ENCODE measurements around the gene FCRLA.

DNA sequence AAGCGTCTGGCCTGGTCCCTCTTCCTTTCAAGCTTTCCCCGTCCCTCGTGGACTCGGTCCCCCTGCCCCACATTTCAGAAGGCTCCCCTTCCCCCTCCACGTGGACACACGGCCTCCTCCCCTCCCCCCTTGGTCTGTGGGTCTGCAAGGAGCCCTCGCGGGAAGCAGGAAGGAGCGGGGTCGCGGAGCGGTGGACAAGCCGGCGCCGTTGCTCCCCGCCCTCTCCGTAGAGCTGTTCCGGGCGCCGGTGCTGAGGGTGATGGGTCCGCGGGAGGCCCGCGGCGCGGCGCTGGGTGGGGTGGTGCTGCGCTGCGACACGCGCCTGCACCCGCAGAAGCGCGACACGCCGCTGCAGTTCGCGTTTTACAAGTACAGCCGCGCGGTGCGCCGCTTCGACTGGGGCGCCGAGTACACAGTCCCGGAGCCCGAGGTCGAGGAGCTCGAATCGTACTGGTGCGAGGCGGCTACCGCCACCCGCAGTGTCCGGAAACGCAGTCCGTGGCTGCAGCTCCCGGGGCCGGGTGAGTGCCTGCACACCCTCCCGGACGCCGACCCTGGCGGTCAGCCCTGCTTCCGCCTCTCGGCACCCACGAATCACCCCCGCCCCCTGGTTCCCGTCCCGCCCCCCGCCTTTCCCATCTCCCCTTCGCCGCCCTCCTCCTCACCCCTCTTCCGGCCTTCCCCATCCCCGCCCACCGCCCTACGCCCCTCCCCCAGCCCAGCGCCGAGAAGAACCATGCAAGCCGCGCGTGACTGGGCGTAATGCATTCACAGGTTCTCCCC is 19.6 kb downstream of the FCRLA start:
- TF ChIP-seq, protein P1, sequence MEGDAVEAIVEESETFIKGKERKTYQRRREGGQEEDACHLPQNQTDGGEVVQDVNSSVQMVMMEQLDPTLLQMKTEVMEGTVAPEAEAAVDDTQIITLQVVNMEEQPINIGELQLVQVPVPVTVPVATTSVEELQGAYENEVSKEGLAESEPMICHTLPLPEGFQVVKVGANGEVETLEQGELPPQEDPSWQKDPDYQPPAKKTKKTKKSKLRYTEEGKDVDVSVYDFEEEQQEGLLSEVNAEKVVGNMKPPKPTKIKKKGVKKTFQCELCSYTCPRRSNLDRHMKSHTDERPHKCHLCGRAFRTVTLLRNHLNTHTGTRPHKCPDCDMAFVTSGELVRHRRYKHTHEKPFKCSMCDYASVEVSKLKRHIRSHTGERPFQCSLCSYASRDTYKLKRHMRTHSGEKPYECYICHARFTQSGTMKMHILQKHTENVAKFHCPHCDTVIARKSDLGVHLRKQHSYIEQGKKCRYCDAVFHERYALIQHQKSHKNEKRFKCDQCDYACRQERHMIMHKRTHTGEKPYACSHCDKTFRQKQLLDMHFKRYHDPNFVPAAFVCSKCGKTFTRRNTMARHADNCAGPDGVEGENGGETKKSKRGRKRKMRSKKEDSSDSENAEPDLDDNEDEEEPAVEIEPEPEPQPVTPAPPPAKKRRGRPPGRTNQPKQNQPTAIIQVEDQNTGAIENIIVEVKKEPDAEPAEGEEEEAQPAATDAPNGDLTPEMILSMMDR (IDR thresholded peaks at IDR 0.05), result peak in 1 of 6 experiments; percentile 17
- peak in 2 of 4 donors; percentile 33 to 71 for TF ChIP-seq POLR2A (IDR thresholded peaks at IDR 0.05)
